ENCODE data around the gene NUDT17.
A peak's percentile ranks its signal among the peaks of the same experiment; 100 is the strongest.

Gene NUDT17

GRCh38 chr1:145845514-145846161 lies at the start of gene NUDT17:
Gene NUDT17 (plus strand): TSS chr1:145845630. CDS start chr1:145845641, 11 bp downstream.
- H3K27ac ChIP-seq (ENCODE audit: low read depth, low read length) = peak within 1 kb of the TSS; percentile 67
- H3K9me3 ChIP-seq (ENCODE audit: insufficient read depth, low read length) = no peaks in the 10 kb centered on the region
- no peaks in the 10 kb centered on the region for H3K27me3 ChIP-seq (ENCODE audit: low read length)
- TF ChIP-seq EZH2phosphoT487 (conservative IDR thresholded peaks at IDR 0.05; ENCODE audit: low read length) = no peak
- peak; percentile 98 for TF ChIP-seq CTCF (IDR thresholded peaks at IDR 0.05; ENCODE audit: insufficient read depth, low read length, poor library complexity, severe bottlenecking)
- no peaks in the 10 kb centered on the region for H3K9me2 ChIP-seq (replicated peaks; ENCODE audit: insufficient read depth, low read length)
- H3K4me3 ChIP-seq (ENCODE audit: insufficient read depth, low read length, poor library complexity, severe bottlenecking) = peak within 1 kb of the TSS; percentile 46
- peaks cover 34% of the 10 kb centered on the region for H3F3A ChIP-seq (ENCODE audit: insufficient read depth)
- H3K9ac ChIP-seq (ENCODE audit: low read length) = peak within 1 kb of the TSS; percentile 51
- peak within 1 kb of the TSS; percentile 49 for H3K4me2 ChIP-seq (ENCODE audit: low read depth, low read length, poor library complexity, severe bottlenecking)
- H2AFZ ChIP-seq (ENCODE audit: low read depth, low read length, severe bottlenecking) = peak within 1 kb of the TSS; percentile 29
- H3K79me2 ChIP-seq (ENCODE audit: insufficient read depth, low read length) = no peaks in the 10 kb centered on the region
- H3K36me3 ChIP-seq (ENCODE audit: low read length) = peaks cover 18% of the 10 kb centered on the region
- no peaks in the 10 kb centered on the region for H4K20me1 ChIP-seq (ENCODE audit: low read depth, low read length)

- no peak overlapping the region for H3K27ac ChIP-seq (ENCODE audit: low read depth, low read length)
- no peak overlapping the region for H3K4me3 ChIP-seq (ENCODE audit: insufficient read depth, low read length, poor library complexity, severe bottlenecking)
- H3K36me3 ChIP-seq (ENCODE audit: low read length) = peaks cover 13% of the 10 kb centered on the region; the same call in 1 of the 2 replicates
- no peaks in the 10 kb centered on the region for H4K20me1 ChIP-seq (ENCODE audit: low read depth, low read length)
- no peak overlapping the region for H2AFZ ChIP-seq (ENCODE audit: low read depth, low read length, severe bottlenecking)
- H3K9ac ChIP-seq (ENCODE audit: low read length) = no peak overlapping the region
- peaks cover 51% of the 10 kb centered on the region for H3K79me2 ChIP-seq (ENCODE audit: insufficient read depth, low read length)
- no peaks in the 10 kb centered on the region for H3K9me2 ChIP-seq (replicated peaks; ENCODE audit: insufficient read depth, low read length)
- no peaks in the 10 kb centered on the region for H3K27me3 ChIP-seq (ENCODE audit: low read length)
- H3K9me3 ChIP-seq (ENCODE audit: insufficient read depth, low read length) = peaks cover 15% of the 10 kb centered on the region
- no peaks in the 10 kb centered on the region for H3F3A ChIP-seq (ENCODE audit: insufficient read depth)
- H3K4me2 ChIP-seq (ENCODE audit: low read depth, low read length, poor library complexity, severe bottlenecking) = no peak overlapping the region
- TF ChIP-seq CTCF (IDR thresholded peaks at IDR 0.05; ENCODE audit: insufficient read depth, low read length, poor library complexity, severe bottlenecking) (no peak), EZH2phosphoT487 (conservative IDR thresholded peaks at IDR 0.05; ENCODE audit: low read length) (no peak)
These were observed 48.7 kb upstream of the NUDT17 start for GRCh38 chr1:145796753-145797152.

GRCh38 chr1:145799806-145800205 lies 45.6 kb upstream of the NUDT17 start:
- Histone ChIP-seq H3K9ac (ENCODE audit: low read length) (no peak overlapping the region), H2AFZ (ENCODE audit: low read depth, low read length, severe bottlenecking) (no peak overlapping the region), H3K9me2 (replicated peaks; ENCODE audit: insufficient read depth, low read length) (no peaks in the 10 kb centered on the region), H3K27ac (ENCODE audit: low read depth, low read length) (no peak overlapping the region), H4K20me1 (ENCODE audit: low read depth, low read length) (no peaks in the 10 kb centered on the region), H3K79me2 (ENCODE audit: insufficient read depth, low read length) (peaks cover 76% of the 10 kb centered on the region), H3K4me2 (ENCODE audit: low read depth, low read length, poor library complexity, severe bottlenecking) (no peak overlapping the region), H3K36me3 (ENCODE audit: low read length) (peaks cover 13% of the 10 kb centered on the region; the same call in 1 of the 2 replicates), H3K9me3 (ENCODE audit: insufficient read depth, low read length) (peaks cover 15% of the 10 kb centered on the region), H3F3A (ENCODE audit: insufficient read depth) (no peaks in the 10 kb centered on the region), H3K27me3 (ENCODE audit: low read length) (no peaks in the 10 kb centered on the region), H3K4me3 (ENCODE audit: insufficient read depth, low read length, poor library complexity, severe bottlenecking) (no peak overlapping the region)
- no peak for TF ChIP-seq CTCF (IDR thresholded peaks at IDR 0.05; ENCODE audit: insufficient read depth, low read length, poor library complexity, severe bottlenecking)
- no peak for TF ChIP-seq EZH2phosphoT487 (conservative IDR thresholded peaks at IDR 0.05; ENCODE audit: low read length)
